Breast epithelium (tissue), 3 donors: Measurements from ENCODE around the gene SELE.

Source experiments
- POLR2A ChIP-seq: fragments of 450-650 bp; IDR thresholded peaks from one replicate; pipeline ENCODE4 v1.6.1; 2016; ENCODE audit warnings: antibody characterized with exemption, mild to moderate bottlenecking, moderate library complexity
- TF ChIP-seq, protein P1 (sequence below), 3 donors: fragments of 450-650 bp; IDR thresholded peaks; one replicate each; pipeline ENCODE4 v1.5.1; 2016 to 2017; ENCODE audit warnings: antibody characterized with exemption in 3 of 3, mild to moderate bottlenecking in 3 of 3, moderate library complexity in 3 of 3

DNA sequence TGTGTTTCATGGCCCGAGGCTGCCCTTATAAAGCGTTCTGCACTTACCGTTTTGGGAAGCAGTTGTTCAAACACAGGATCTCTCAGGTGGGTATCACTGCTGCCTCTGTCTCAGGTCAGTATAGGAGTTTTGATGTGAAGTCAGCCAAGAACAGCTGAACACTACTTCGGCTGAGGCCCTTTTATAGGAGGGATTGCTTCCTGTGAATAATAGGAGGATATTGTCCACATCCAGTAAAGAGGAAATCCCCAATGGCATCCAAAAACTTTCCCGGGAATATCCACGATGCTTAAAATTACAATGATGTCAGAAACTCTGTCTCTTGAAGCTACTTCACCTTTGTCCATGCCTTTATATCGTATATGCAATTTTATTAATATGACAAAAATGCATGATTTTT, at the start of gene SELE:
- TF ChIP-seq, protein P1, sequence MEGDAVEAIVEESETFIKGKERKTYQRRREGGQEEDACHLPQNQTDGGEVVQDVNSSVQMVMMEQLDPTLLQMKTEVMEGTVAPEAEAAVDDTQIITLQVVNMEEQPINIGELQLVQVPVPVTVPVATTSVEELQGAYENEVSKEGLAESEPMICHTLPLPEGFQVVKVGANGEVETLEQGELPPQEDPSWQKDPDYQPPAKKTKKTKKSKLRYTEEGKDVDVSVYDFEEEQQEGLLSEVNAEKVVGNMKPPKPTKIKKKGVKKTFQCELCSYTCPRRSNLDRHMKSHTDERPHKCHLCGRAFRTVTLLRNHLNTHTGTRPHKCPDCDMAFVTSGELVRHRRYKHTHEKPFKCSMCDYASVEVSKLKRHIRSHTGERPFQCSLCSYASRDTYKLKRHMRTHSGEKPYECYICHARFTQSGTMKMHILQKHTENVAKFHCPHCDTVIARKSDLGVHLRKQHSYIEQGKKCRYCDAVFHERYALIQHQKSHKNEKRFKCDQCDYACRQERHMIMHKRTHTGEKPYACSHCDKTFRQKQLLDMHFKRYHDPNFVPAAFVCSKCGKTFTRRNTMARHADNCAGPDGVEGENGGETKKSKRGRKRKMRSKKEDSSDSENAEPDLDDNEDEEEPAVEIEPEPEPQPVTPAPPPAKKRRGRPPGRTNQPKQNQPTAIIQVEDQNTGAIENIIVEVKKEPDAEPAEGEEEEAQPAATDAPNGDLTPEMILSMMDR (IDR thresholded peaks at IDR 0.05): no peak
- no peak for TF ChIP-seq POLR2A
